H1 (cell line): Measurements from ENCODE around the gene TBC1D9. TPM values are rescaled to one million over a fixed set of nuclear protein-coding genes. Genes with fewer than 3 reads are reported as not detected.

Experiments used
- CTCF ChIA-PET: fragments of 300-600 bp; sonication (Branson Sonifier 250); formaldehyde crosslinking; loops from one replicate; lab custom pipeline; 2021; ENCODE audit not compliant: partially characterized antibody; lab: Charles Lee
- POLR2A ChIA-PET: fragments of 300-600 bp; sonication (Branson Sonifier 250); formaldehyde crosslinking; loops from one replicate; lab custom pipeline; 2021; ENCODE audit warnings: inconsistent platforms; ENCODE audit not compliant: partially characterized antibody; lab: Charles Lee
- DNase-seq, 2 experiments: peaks; one replicate each; pipeline versions ENCODE4 v3.0.0 to v3.0.0-alpha.2; 2010 to 2022; ENCODE audit warnings: low spot score in 2 of 2, low read depth in 1 of 2, mixed read lengths in 1 of 2
- FAIRE-seq: peaks from 2 replicates; lab custom pipeline; 2011; peaks lifted over from hg19 to GRCh38; lab: Jason Lieb, UNC
- H2AFZ ChIP-seq: 2 replicates; pipeline ENCODE4 v1.8.1; 2012; ENCODE audit warnings: low read length, inconsistent platforms
- H2AK5ac ChIP-seq: 2 replicates; pipeline ENCODE4 v1.6.1; 2013; ENCODE audit warnings: low read depth, low read length
- H2BK120ac ChIP-seq: replicated peaks from 2 replicates; pipeline ENCODE3; 2013; ENCODE audit warnings: low read depth, low read length, inconsistent platforms
- H2BK12ac ChIP-seq: 2 replicates; pipeline ENCODE4 v1.6.1; 2013; ENCODE audit warnings: low read depth, low read length
- H2BK15ac ChIP-seq: 2 replicates; pipeline ENCODE4 v1.6.1; 2013; ENCODE audit warnings: low read length
- H2BK20ac ChIP-seq: 2 replicates; pipeline ENCODE4 v1.6.1; 2013; ENCODE audit warnings: low read length
- H2BK5ac ChIP-seq: 2 replicates; pipeline ENCODE4 v1.6.1; 2013; ENCODE audit warnings: low read depth, low read length
- H3K14ac ChIP-seq: 2 replicates; pipeline ENCODE4 v1.6.1; 2013; ENCODE audit warnings: inconsistent platforms; ENCODE audit not compliant: insufficient read length
- H3K18ac ChIP-seq: 2 replicates; pipeline ENCODE4 v1.6.1; 2013; ENCODE audit warnings: low read length; ENCODE audit errors: extremely low read depth
- H3K23ac ChIP-seq: 2 replicates; pipeline ENCODE4 v1.6.1; 2013; ENCODE audit warnings: inconsistent platforms; ENCODE audit not compliant: insufficient read length
- H3K23me2 ChIP-seq: 2 replicates; pipeline ENCODE4 v1.6.1; 2013; ENCODE audit warnings: low read depth, low read length
- H3K27ac ChIP-seq: 2 replicates; pipeline ENCODE4 v1.6.1; 2011; ENCODE audit warnings: low read depth, low read length, inconsistent platforms
- H3K27me3 ChIP-seq, 4 experiments: replicated peaks in 1 of 4; 1 replicate in 1 of 4; 2 replicates in 3 of 4; pipeline versions ENCODE4 v1.6.1 to v1.8.1; 2011 to 2013; ENCODE audit warnings: low read length in 3 of 4, mild to moderate bottlenecking in 3 of 4, inconsistent platforms in 2 of 4, mixed read lengths in 2 of 4, moderate library complexity in 1 of 4; ENCODE audit not compliant: control insufficient read depth in 3 of 4, insufficient read depth in 3 of 4; ENCODE audit errors: extremely low read depth in 1 of 4
- H3K36me3 ChIP-seq, 4 experiments: 2 replicates each; pipeline versions ENCODE4 v1.6.1 to v1.8.1; 2011 to 2013; ENCODE audit warnings: mild to moderate bottlenecking in 4 of 4, low read length in 3 of 4, moderate library complexity in 2 of 4, control low read depth in 1 of 4, inconsistent platforms in 1 of 4; ENCODE audit not compliant: insufficient read depth in 4 of 4, control insufficient read depth in 2 of 4
- H3K4ac ChIP-seq: replicated peaks from 2 replicates; pipeline ENCODE3; 2013; ENCODE audit warnings: low read length, low read depth, mixed read lengths, inconsistent platforms; ENCODE audit not compliant: insufficient read length
- H3K4me1 ChIP-seq, 4 experiments: replicated peaks in 1 of 4; 1 replicate in 1 of 4; 2 replicates in 3 of 4; pipeline versions ENCODE4 v1.6.1 to v1.8.1; 2011 to 2013; ENCODE audit warnings: low read length in 3 of 4, inconsistent platforms in 2 of 4, mixed read lengths in 1 of 4; ENCODE audit not compliant: insufficient read depth in 4 of 4, control insufficient read depth in 3 of 4
- H3K4me2 ChIP-seq, 2 experiments: 2 replicates each; pipeline versions ENCODE4 v1.6.1 to v1.8.1; 2011 to 2013; ENCODE audit warnings: low read depth in 2 of 2, low read length in 2 of 2, control low read depth in 1 of 2, inconsistent platforms in 1 of 2, mild to moderate bottlenecking in 1 of 2; ENCODE audit not compliant: insufficient read depth in 1 of 2
- H3K4me3 ChIP-seq, 4 experiments: fragments of 200-600, 300-600 bp in 1 of 4; sonication (generic), shearing (Covaris generic), sonication (Bioruptor Twin) in 1 of 4; 2 replicates each; pipeline versions ENCODE4 v1.5.1 to v1.8.1; 2011 to 2016; ENCODE audit warnings: low read length in 4 of 4, low read depth in 3 of 4, control low read depth in 2 of 4, inconsistent platforms in 2 of 4, mild to moderate bottlenecking in 2 of 4, mixed read lengths in 1 of 4, moderate library complexity in 1 of 4; ENCODE audit not compliant: insufficient read depth in 2 of 4; ENCODE audit errors: extremely low read depth in 1 of 4
- H3K56ac ChIP-seq: replicated peaks from 2 replicates; pipeline ENCODE3; 2013; ENCODE audit warnings: low read depth, mild to moderate bottlenecking, mixed read lengths, low read length, inconsistent platforms; ENCODE audit not compliant: insufficient read length
- H3K79me1 ChIP-seq: 2 replicates; pipeline ENCODE4 v1.6.1; 2013; ENCODE audit warnings: low read depth, low read length, control low read depth
- H3K79me2 ChIP-seq, 2 experiments: 2 replicates each; pipeline versions ENCODE4 v1.6.1 to v1.8.1; 2012 to 2013; ENCODE audit warnings: low read length in 2 of 2, mild to moderate bottlenecking in 2 of 2, inconsistent platforms in 1 of 2; ENCODE audit not compliant: insufficient read depth in 2 of 2, control insufficient read depth in 1 of 2
- H3K9ac ChIP-seq, 4 experiments: replicated peaks in 1 of 4; 1 replicate in 1 of 4; 2 replicates in 3 of 4; pipeline versions ENCODE4 v1.6.1 to v1.8.1; 2011 to 2013; ENCODE audit warnings: low read depth in 3 of 4, low read length in 3 of 4, control low read depth in 2 of 4, mild to moderate bottlenecking in 2 of 4, moderate library complexity in 2 of 4, inconsistent platforms in 1 of 4; ENCODE audit errors: extremely low read depth in 1 of 4
- H3K9me3 ChIP-seq, 2 experiments: 2 replicates each; pipeline versions ENCODE4 v1.6.1 to v1.8.1; 2012 to 2013; ENCODE audit warnings: mild to moderate bottlenecking in 2 of 2, moderate library complexity in 2 of 2, control low read depth in 1 of 2, inconsistent platforms in 1 of 2, low read depth in 1 of 2, low read length in 1 of 2, mixed read lengths in 1 of 2; ENCODE audit not compliant: insufficient read depth in 2 of 2
- H4K20me1 ChIP-seq, 2 experiments: replicated peaks in 1 of 2; 2 replicates each; pipeline versions ENCODE3 to v1.8.1; 2011 to 2013; ENCODE audit warnings: inconsistent platforms in 2 of 2, low read length in 2 of 2, mild to moderate bottlenecking in 1 of 2; ENCODE audit not compliant: insufficient read depth in 2 of 2, control insufficient read depth in 1 of 2
- H4K5ac ChIP-seq: 2 replicates; pipeline ENCODE4 v1.6.1; 2013; ENCODE audit warnings: low read length, low read depth, mixed read lengths, inconsistent platforms; ENCODE audit not compliant: insufficient read length
- H4K8ac ChIP-seq: 2 replicates; pipeline ENCODE4 v1.8.0; 2013; ENCODE audit warnings: mild to moderate bottlenecking, moderate library complexity, low read length, inconsistent platforms; ENCODE audit not compliant: insufficient read depth; ENCODE audit errors: extremely low read depth
- H4K91ac ChIP-seq: replicated peaks from 2 replicates; pipeline ENCODE3; 2013; ENCODE audit warnings: low read length, mixed read lengths, inconsistent platforms; ENCODE audit not compliant: insufficient read length
- BACH1 ChIP-seq: IDR thresholded peaks from 2 replicates; pipeline ENCODE4 v1.6.1; 2012; ENCODE audit warnings: low read length, improper control_type of control experiment
- BCL11A ChIP-seq, 2 experiments: IDR thresholded peaks; one replicate each; pipeline ENCODE4 v1.6.1; 2011; ENCODE audit warnings: low read depth in 2 of 2, low read length in 2 of 2, mild to moderate bottlenecking in 2 of 2
- CEBPB ChIP-seq: IDR thresholded peaks from 2 replicates; pipeline ENCODE4 v1.6.1; 2012; ENCODE audit warnings: low read depth, low read length
- E2F6 ChIP-seq: IDR thresholded peaks from 2 replicates; pipeline ENCODE4 v1.6.1; 2012; ENCODE audit warnings: inconsistent platforms
- EGR1 ChIP-seq: IDR thresholded peaks from 2 replicates; pipeline ENCODE4 v1.6.1; 2011; ENCODE audit warnings: low read depth, low read length, borderline replicate concordance
- MAFK ChIP-seq: IDR thresholded peaks from 2 replicates; pipeline ENCODE4 v1.6.1; 2012; ENCODE audit warnings: low read depth, mild to moderate bottlenecking, improper control_type of control experiment, low read length
- NANOG ChIP-seq: IDR thresholded peaks from 2 replicates; pipeline ENCODE4 v1.6.1; 2011; ENCODE audit warnings: low read length, low read depth, mild to moderate bottlenecking, inconsistent platforms; ENCODE audit not compliant: insufficient read depth, poor library complexity, severe bottlenecking
- RBBP5 ChIP-seq: IDR thresholded peaks from 2 replicates; pipeline ENCODE4 v1.7.1; 2012; ENCODE audit warnings: low read depth, mild to moderate bottlenecking, inconsistent platforms, low read length, moderate library complexity, borderline replicate concordance
- WGBS, 2 experiments: shearing (Covaris generic) in 1 of 2; methylation state at CpG; one replicate each; pipeline versions ENCODE4 v1.1.6 to v1.1.7; 2013 to 2015; ENCODE audit warnings: low lambda C conversion rate in 2 of 2, mixed read lengths in 2 of 2, inconsistent platforms in 1 of 2, low coverage in 1 of 2, missing lambda C conversion rate in 1 of 2; ENCODE audit not compliant: insufficient replicate concordance in 2 of 2, insufficient coverage in 1 of 2, insufficient read length in 1 of 2; ENCODE audit errors: extremely low coverage in 1 of 2, missing lambda C conversion rate in 1 of 2; 5-methylcytosine and 5-hydroxymethylcytosine counted together
- polyA plus RNA-seq, 7 experiments: library from polyadenylated mRNA; depleted of rRNA in 3 of 7; stranded (reverse) in 5 of 7; unstranded in 2 of 7; fragments of >200 nt in 5 of 7; fragments of 200-250 nt in 2 of 7; gene quantifications; 1 replicate in 5 of 7; 2 replicates in 1 of 7; 4 replicates in 1 of 7; pipeline versions ENCODE4 v1.2.1 to v1.2.3, GENCODE V29; 2011 to 2013; ENCODE audit warnings: missing spikeins in 2 of 7, mixed read lengths in 2 of 7
- total RNA-seq: library from RNA; stranded (reverse); fragmentation: NEBNext Ultra II Directional; extraction: Animal tissue kit (Norgen Biotek cat#: 25700); gene quantifications from 2 replicates; pipeline ENCODE4 v1.2.1, GENCODE V29; 2021

Gene TBC1D9
- total and polyA plus RNA-seq, 2 of the 8 experiments (the other 6 are each of a cell fraction or from before 2014, with no cell fraction given) = 0.94 to 1.0 TPM

GRCh38 chr4:140736669-140737343 is 19.4 kb downstream of the TBC1D9 start:
- Histone ChIP-seq H3K23ac (no peak overlapping the region), H3K27ac (no peak overlapping the region), H2BK20ac (no peak overlapping the region), H3K27me3 (no peaks in the 10 kb centered on the region), H3K79me2 (no peaks in the 10 kb centered on the region), H4K20me1 (no peaks in the 10 kb centered on the region), H2AK5ac (no peak overlapping the region), H3K9ac (no peak overlapping the region), H3K4me2 (no peak overlapping the region), H3K56ac (no peak overlapping the region), H2BK15ac (no peak overlapping the region), H3K4ac (no peak overlapping the region), H2BK12ac (0 out of 2 replicates have a peak overlapping the region, but pooled peaks have one; percentile 44), H3K4me1 (peaks cover 0 to 19% (median 7%) of the 10 kb centered on the region in 4 experiments; a peak in 3 of 7 replicates), H3K18ac (no peak overlapping the region; the same call in 1 of the 2 replicates), H3K36me3 (no peaks in the 10 kb centered on the region), H4K5ac (no peak overlapping the region), H3K9me3 (no peaks in the 10 kb centered on the region), H2BK5ac (no peak overlapping the region; the same call in 1 of the 2 replicates), H3K14ac (no peak overlapping the region), H3K4me3 (no peak overlapping the region), H2BK120ac (no peak overlapping the region), H4K8ac (no peak overlapping the region), H3K79me1 (no peaks in the 10 kb centered on the region), H4K91ac (no peak overlapping the region), H2AFZ (no peak overlapping the region), H3K23me2 (no peaks in the 10 kb centered on the region)
- 88% methylated on average over 6 of the region's 6 CpGs; no CpG with 5 or more reads in 1 of the 2 experiments for WGBS, 2 experiments
- ChIA-PET POLR2A (no interaction called here), CTCF (interaction anchor here (1.0 kb wide), 1 partner anchor 101 kb away, joined by 3 read pairs; no protein-coding TSS in a partner anchor)
- TF ChIP-seq MAFK (no peak), CEBPB (no peak), BCL11A (IDR thresholded peaks at IDR 0.05; ENCODE audit: low read depth in 2 of 2, low read length in 2 of 2) (no peak), NANOG (no peak), BACH1 (no peak), EGR1 (no peak), E2F6 (no peak), RBBP5 (no peak)
- FAIRE-seq = no peak
- DNase-seq = no peak
